H1 (cell line): ENCODE data around the gene SRPRB.

ENCODE experiments used
- CEBPB ChIP-seq: IDR thresholded peaks from 2 replicates; pipeline ENCODE4 v1.6.1; 2012; ENCODE audit warnings: low read depth, low read length
- POLR2A ChIP-seq, 2 experiments: IDR thresholded peaks; 1 replicate in 1 of 2; 2 replicates in 1 of 2; pipeline ENCODE4 v1.6.1; 2011; ENCODE audit warnings: low read depth in 2 of 2, low read length in 2 of 2, mild to moderate bottlenecking in 2 of 2; ENCODE audit errors: control extremely low read depth in 1 of 2
- POLR2AphosphoS5 ChIP-seq: IDR thresholded peaks from 2 replicates; pipeline ENCODE4 v1.6.1; 2011; ENCODE audit warnings: low read depth, low read length
- POU5F1 ChIP-seq: IDR thresholded peaks from 2 replicates; pipeline ENCODE4 v1.6.1; 2011; ENCODE audit warnings: low read depth, mild to moderate bottlenecking, low read length, moderate library complexity
- SP2 ChIP-seq: IDR thresholded peaks from 2 replicates; pipeline ENCODE4 v1.6.1; 2012; ENCODE audit warnings: mild to moderate bottlenecking, low read length, inconsistent platforms
- SUZ12 ChIP-seq: fragments of 200-600 bp; sonication (generic); IDR thresholded peaks from 2 replicates; pipeline ENCODE4 v1.6.1; 2012; ENCODE audit warnings: mild to moderate bottlenecking, inconsistent platforms, low read length, moderate library complexity, mixed read lengths
- TAF1 ChIP-seq: IDR thresholded peaks from 2 replicates; pipeline ENCODE4 v1.6.1; 2011; ENCODE audit warnings: mild to moderate bottlenecking, low read depth, low read length
- YY1 ChIP-seq: IDR thresholded peaks from 2 replicates; pipeline ENCODE4 v1.6.1; 2011; ENCODE audit warnings: low read depth, mild to moderate bottlenecking, low read length
- TF ChIP-seq, protein P1 (sequence below): fragments of 300-600 bp; sonication (generic); IDR thresholded peaks from 2 replicates; pipeline ENCODE4 v1.7.1; 2012; ENCODE audit warnings: low read length, moderate library complexity, mild to moderate bottlenecking, inconsistent platforms; ENCODE audit not compliant: insufficient replicate concordance
- TF ChIP-seq, protein P2 (sequence below): IDR thresholded peaks from 2 replicates; pipeline ENCODE4 v1.6.1; 2012; ENCODE audit warnings: low read length, inconsistent platforms
- TF ChIP-seq, protein P3 (sequence below): IDR thresholded peaks from 2 replicates; pipeline ENCODE4 v1.6.1; 2012; ENCODE audit warnings: inconsistent platforms

DNA sequence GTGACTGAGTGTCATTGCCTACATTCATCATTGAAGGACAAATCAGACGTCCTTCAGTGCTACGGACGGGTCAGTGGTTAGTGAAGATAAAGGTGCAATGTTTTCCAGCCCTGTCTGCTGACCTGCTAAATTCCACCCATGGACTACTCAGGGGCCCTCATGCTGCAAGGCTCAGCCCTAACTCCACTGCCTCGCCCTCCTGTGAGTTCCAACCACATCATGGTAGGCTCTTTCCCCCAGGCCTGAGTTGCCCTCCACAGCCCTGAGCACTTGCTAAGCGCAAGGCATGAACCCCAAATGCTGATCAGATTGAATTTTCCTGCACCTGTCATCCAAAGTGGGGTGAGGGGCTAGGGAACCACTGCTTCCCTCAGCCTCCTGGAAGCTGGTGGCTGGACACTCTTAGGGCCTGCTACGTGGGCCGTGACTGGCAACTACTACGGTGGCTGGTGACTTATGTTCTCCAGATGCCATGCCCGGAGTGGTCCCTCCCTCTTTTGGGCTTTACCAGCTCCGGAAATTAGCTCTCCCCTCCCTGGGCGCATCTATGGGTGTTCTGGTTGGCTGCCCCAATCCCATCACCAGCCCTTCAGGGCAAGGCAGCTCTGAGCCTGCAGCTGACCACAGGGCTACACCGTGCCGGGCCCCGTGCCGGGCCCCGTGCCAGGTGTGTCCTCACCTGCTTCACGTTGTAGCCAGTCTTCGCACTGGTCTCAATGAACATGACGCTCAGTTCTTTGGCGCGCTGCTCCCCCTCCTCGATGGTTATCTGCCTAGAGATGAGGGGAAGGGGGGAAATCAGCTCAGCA, 32.1 kb downstream of the SRPRB start:
- TF ChIP-seq SP2 (no peak), POLR2A (IDR thresholded peaks at IDR 0.05; ENCODE audit: control extremely low read depth in 1 of 2, low read depth in 2 of 2, low read length in 2 of 2) (no peak), YY1 (no peak), POU5F1 (no peak), SUZ12 (no peak), TAF1 (no peak), POLR2AphosphoS5 (no peak), CEBPB (no peak)
- TF ChIP-seq, protein P1, sequence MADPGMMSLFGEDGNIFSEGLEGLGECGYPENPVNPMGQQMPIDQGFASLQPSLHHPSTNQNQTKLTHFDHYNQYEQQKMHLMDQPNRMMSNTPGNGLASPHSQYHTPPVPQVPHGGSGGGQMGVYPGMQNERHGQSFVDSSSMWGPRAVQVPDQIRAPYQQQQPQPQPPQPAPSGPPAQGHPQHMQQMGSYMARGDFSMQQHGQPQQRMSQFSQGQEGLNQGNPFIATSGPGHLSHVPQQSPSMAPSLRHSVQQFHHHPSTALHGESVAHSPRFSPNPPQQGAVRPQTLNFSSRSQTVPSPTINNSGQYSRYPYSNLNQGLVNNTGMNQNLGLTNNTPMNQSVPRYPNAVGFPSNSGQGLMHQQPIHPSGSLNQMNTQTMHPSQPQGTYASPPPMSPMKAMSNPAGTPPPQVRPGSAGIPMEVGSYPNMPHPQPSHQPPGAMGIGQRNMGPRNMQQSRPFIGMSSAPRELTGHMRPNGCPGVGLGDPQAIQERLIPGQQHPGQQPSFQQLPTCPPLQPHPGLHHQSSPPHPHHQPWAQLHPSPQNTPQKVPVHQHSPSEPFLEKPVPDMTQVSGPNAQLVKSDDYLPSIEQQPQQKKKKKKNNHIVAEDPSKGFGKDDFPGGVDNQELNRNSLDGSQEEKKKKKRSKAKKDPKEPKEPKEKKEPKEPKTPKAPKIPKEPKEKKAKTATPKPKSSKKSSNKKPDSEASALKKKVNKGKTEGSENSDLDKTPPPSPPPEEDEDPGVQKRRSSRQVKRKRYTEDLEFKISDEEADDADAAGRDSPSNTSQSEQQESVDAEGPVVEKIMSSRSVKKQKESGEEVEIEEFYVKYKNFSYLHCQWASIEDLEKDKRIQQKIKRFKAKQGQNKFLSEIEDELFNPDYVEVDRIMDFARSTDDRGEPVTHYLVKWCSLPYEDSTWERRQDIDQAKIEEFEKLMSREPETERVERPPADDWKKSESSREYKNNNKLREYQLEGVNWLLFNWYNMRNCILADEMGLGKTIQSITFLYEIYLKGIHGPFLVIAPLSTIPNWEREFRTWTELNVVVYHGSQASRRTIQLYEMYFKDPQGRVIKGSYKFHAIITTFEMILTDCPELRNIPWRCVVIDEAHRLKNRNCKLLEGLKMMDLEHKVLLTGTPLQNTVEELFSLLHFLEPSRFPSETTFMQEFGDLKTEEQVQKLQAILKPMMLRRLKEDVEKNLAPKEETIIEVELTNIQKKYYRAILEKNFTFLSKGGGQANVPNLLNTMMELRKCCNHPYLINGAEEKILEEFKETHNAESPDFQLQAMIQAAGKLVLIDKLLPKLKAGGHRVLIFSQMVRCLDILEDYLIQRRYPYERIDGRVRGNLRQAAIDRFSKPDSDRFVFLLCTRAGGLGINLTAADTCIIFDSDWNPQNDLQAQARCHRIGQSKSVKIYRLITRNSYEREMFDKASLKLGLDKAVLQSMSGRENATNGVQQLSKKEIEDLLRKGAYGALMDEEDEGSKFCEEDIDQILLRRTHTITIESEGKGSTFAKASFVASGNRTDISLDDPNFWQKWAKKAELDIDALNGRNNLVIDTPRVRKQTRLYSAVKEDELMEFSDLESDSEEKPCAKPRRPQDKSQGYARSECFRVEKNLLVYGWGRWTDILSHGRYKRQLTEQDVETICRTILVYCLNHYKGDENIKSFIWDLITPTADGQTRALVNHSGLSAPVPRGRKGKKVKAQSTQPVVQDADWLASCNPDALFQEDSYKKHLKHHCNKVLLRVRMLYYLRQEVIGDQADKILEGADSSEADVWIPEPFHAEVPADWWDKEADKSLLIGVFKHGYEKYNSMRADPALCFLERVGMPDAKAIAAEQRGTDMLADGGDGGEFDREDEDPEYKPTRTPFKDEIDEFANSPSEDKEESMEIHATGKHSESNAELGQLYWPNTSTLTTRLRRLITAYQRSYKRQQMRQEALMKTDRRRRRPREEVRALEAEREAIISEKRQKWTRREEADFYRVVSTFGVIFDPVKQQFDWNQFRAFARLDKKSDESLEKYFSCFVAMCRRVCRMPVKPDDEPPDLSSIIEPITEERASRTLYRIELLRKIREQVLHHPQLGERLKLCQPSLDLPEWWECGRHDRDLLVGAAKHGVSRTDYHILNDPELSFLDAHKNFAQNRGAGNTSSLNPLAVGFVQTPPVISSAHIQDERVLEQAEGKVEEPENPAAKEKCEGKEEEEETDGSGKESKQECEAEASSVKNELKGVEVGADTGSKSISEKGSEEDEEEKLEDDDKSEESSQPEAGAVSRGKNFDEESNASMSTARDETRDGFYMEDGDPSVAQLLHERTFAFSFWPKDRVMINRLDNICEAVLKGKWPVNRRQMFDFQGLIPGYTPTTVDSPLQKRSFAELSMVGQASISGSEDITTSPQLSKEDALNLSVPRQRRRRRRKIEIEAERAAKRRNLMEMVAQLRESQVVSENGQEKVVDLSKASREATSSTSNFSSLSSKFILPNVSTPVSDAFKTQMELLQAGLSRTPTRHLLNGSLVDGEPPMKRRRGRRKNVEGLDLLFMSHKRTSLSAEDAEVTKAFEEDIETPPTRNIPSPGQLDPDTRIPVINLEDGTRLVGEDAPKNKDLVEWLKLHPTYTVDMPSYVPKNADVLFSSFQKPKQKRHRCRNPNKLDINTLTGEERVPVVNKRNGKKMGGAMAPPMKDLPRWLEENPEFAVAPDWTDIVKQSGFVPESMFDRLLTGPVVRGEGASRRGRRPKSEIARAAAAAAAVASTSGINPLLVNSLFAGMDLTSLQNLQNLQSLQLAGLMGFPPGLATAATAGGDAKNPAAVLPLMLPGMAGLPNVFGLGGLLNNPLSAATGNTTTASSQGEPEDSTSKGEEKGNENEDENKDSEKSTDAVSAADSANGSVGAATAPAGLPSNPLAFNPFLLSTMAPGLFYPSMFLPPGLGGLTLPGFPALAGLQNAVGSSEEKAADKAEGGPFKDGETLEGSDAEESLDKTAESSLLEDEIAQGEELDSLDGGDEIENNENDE = no peak
- TF ChIP-seq, protein P2, sequence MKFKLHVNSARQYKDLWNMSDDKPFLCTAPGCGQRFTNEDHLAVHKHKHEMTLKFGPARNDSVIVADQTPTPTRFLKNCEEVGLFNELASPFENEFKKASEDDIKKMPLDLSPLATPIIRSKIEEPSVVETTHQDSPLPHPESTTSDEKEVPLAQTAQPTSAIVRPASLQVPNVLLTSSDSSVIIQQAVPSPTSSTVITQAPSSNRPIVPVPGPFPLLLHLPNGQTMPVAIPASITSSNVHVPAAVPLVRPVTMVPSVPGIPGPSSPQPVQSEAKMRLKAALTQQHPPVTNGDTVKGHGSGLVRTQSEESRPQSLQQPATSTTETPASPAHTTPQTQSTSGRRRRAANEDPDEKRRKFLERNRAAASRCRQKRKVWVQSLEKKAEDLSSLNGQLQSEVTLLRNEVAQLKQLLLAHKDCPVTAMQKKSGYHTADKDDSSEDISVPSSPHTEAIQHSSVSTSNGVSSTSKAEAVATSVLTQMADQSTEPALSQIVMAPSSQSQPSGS = no peak
- TF ChIP-seq, protein P3, sequence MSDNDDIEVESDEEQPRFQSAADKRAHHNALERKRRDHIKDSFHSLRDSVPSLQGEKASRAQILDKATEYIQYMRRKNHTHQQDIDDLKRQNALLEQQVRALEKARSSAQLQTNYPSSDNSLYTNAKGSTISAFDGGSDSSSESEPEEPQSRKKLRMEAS = no peak
